OCI-M1 (cell line): ENCODE data around the gene NXPH1.
A peak's percentile ranks its signal among the peaks of the same experiment; 100 is the strongest.

Experiments used
- DNase-seq: peaks from one replicate; lab custom pipeline; 2025; lab: John Stamatoyannopoulos, UW

NXPH1 gene

DNA sequence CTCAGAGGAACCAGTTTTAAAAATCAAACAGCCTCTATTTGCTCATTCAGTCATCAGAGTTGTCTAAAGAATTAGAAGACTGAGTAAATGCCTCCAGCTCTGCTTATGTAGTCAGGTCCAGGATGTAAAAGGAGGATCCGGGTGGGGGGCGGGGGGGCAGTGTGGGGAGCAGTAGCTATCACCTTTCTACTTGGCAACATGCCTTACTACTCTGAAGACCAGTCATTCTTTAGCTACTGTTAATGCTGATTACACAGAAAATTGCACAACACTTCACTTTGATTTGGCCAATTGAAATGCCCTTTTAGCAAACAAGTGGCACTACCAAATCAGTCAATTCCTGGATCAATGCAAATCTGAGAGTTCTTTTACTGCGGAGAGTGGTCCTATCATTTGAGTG, 164.2 kb downstream of the NXPH1 start:
- DNase-seq, result no peak

DNA sequence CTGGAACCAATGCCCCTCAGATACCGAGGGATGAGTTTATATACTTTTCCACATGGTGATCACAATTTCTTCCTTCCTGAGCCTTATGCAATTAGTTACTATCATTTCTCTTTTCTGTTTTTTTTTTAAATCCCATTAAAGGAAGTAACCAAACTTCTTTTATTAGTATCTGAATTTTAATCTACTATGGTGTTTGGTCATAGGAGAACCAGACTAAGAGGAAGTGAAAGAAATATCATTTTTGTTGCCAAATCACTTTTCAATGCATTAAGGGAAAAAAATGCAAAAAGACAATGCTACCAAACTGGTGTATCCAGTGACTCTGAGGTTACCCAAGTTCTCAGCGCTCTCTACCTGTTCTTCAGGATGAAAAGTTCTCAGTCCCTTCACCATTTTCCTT, 167.7 kb downstream of the NXPH1 start:
- no peak for DNase-seq

DNA sequence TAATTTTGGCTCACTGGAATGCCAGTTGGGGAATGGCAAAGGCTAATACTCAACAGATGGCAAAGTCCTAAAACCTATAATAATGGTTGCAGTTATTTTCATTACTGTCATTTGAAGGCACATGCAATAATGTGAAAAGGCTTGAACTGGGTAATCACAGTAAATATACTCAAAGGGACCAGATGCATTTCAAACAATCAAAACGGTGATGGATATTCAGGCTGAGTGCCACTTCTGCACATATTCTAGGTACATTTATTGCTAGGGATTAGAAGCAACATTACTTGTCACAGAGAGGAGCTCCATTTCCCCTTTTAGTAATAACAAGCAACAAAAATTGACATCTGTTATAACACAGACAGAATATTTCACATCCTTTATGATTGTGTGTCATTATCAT, 171.8 kb downstream of the NXPH1 start:
- DNase-seq, result no peak

DNA sequence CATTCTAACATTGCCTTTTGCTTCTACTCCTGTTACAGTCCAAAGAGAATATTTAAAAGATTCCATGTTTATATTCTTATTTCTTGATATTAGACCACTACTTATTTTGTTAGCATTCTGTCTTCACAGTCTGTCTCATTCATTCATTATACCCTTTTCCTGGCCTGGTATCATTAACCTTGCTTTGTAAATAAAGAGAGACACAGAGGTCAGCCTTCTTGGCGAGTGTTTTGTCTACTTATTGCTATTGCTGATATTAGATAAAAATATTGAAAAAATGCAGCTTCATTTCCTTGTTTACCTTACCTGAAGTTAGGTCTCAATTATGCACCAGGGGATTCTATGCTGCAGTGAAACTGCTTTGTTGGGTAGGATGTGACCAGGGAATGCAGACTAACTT, 179.2 kb downstream of the NXPH1 start:
- no peak for DNase-seq

DNA sequence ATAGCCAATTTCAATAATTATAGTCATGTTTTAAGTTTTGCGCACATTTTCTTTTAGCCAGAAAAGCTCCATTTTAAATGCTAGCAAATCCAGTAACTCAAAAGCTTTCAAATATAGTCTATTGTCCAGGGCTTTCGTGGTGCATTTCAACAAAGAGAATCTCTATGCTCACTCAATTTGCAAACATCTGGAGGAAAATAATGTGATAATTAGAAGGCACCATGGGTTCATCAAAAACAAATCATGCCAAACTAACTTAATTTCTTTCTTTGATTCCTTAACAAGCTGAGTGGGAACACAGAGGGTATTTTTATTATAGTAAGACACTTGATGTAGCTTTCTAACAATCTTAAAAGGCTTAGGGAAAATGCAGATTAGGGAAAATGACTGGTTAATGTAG, 179.8 kb downstream of the NXPH1 start:
- DNase-seq, result no peak

DNA sequence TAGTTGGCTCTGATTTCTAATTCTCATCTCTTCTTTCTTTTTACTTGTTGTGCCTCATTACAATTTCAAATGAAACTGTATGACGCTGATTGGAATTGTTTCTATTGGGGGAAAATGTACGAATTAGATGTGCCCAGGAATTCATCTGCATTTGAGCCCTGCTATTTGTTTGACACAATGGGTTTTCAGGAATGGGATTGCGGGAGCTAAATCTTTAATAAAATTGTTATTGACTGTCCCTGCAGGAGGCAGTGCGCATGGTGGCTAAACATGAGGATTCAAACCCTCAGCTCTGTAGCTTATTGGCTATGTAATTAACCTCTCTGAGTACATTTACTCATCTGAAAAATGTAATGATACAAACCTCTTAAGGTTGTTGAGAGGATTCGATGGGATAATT, 181.6 kb downstream of the NXPH1 start:
- no peak for DNase-seq

DNA sequence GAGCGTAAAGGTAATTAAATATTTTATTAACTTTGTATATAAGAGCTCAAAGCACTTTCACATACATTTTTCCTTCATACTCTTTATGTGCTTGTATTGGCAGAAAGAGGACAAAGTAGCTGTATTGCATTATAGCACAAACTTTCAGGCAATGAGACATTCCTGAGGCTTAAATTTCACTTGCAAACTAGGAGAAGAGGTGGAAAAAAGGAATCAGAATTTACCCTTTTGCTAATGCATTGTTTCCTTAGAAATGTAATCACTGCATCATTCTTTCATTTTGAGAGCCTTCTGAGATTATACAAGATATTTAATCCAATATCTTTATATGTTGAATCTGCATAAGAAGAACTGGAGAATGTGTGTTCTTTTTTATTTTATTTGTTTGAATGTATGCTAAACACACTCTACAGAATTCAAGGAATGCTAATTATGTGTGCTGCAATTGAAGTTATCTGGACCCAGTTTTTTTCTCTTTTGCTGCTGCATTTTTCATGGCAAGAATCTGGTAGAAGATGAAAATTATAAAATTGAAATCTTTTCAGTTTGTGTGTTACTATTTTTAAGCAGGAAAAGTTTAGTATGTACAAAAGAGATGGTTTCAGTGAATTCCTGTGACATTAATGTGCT, 185.1 kb downstream of the NXPH1 start:
- no peak for DNase-seq

DNA sequence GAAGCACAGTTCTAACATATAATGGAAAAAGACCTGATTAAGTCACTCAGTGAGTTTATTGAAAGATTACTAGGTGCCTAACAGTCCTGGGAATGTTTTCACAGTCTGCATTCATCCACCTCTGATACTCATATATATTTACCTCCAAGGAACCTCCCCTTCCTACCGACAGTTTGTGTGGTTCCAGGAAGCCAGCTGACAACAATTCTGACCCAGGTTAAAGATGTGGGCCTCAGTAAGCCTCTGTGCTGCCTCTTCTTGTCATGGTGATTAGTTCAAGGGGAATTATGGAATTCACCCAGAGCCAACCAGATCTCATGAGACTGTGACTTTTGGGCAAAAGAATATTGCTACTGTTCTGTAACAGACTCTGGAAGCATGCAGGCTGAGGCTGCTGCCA, 186.8 kb downstream of the NXPH1 start:
- DNase-seq, result no peak

DNA sequence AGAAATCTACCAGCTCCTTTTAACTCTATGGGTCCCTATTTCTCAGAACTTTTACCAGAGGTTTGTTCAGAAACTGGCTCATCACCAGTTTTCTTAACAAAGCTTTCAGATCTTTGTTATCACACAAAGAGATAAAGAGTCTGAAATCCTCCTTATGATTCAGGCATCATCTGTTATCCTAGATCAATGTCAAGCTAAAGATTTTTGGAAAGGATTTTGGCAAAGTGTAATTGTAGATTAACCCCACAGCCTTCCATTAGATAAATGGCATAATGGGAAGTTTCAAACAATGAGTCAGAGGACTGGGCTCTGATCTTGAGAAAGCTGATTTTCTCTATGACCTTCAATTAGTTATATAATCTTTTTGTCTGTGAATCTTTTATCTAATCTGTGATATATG, 192.2 kb downstream of the NXPH1 start:
- DNase-seq, result no peak

DNA sequence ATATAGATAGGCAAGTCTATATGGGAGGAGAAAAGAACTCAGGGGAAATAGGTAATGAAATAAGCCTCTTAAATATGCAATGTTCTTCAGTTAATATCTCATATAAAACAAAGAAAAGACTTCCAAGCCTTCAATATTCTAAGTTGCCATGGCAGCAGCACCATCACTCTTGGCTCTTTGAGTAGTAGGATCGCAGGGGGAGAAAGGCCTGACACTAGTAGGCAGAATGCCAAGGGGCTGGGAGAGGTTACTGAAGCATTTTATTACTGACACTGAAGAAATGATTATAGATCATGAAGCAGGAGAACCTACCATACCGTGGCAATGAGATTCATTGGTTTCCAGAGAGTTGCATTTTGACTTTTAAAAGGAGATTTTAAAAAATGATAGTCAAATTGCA, 193.9 kb downstream of the NXPH1 start:
- no peak for DNase-seq

DNA sequence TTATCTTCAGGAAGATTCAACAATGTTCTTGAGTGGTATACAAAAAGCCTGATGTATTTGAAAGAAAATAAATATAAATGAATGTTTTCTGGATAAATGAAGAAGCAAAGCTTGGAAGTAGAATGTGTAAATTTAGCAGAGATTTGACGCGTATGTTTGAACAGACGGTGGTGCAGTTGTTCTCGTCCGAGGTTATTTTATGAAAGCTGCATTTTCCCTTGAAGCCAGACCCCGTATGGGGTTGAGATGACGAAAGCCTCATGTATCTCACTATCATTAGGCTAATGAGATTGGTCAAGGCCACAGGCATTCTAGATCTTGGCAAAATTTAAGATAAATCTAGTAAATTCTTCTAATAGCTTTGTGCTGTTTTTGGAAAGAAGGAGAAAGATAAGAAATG, 195.2 kb downstream of the NXPH1 start:
- DNase-seq, result no peak

DNA sequence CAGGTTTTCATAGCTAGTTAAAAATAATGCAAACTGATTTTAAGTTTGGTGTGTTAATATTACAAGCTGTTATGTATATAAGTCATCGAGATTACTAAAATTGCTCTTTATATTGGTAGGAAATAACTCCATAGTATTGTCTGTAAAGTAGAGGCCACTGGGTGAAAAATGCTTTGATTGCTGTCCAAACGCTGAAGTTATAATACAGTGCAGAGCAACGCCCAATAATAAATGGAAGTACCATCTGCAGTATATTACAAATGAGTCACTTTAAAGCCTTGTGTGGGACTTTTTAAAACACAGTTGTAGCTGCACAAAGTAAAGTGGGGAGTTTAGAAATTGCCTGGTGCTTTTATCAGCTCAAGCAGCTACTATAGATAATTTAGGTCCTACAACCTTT, 196.1 kb downstream of the NXPH1 start:
- DNase-seq, result peak; percentile 3

DNA sequence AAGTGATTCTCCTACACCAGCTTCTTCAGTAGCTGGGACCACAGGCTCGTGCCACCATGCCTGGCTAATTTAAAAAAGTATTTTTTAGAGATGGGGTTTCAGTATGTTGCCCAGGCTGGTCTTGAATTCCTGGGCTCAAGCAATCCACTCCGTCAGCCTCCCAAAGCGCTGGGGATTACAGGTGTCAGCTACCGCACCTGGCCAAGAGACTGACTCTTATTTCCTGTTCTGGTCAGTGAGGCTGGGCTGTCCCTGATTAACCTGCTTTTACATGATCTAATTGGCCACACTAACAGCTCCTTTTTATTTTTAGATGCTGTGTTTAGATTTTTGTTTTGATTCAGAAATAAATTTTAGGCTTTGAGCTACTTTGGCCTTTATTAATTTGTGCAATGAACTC, 203.9 kb downstream of the NXPH1 start:
- no peak for DNase-seq

DNA sequence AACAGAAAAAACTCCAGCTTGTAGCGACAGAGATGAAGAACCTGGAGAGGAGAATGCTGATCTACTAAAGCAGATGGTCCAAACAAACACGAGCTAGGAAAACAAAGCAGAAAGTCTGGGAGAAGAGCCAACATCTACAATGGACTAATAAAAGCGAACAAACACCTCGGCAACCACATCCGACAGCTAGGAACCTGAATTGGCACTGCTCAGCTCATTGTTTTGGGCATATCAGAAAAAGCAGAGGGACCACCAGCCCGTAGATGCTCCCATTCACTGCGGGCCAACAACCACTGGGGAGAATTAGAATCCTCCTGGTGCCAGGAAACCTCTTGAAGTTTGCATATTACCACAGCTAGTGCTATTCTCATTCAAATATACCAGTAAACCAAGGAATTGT, 204.7 kb downstream of the NXPH1 start:
- no peak for DNase-seq

DNA sequence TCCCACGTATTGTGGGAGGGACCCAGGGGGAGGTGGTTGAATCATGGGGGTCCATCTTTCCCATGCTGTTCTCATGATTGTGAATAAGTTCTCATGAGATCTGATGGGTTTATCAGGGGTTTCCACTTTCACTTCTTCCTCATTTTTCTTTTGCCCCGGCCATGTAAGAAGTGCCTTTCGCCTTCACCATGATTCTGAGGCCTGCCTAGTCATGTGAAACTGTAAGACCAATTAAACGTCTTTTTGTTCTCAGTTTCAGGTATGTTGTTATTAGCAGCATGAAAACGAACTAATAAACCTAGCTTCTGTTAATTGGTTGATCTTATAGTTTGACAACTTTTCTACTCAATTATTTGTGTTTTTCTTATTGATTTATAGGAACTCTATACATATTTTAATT, 206.3 kb downstream of the NXPH1 start:
- peak; percentile 15 for DNase-seq

DNA sequence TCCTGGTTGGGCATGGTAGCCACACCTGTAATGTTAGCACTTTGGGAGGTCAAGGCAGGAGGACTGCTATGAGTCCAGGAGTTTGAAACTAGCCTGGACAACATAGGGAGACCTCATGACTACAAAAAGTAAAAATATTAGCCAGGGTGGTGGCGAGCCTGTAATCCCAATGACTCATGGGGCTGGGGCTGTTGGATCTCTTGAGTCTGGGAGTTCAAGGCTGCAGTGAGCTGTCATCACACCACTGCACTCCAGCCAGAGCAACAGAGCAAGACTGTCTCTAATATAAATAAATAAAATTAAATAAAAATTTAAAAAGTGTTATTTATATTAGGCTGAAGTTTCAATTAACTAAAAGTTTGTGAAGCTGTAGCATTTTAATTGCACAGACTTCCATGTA, 207.3 kb downstream of the NXPH1 start:
- no peak for DNase-seq

DNA sequence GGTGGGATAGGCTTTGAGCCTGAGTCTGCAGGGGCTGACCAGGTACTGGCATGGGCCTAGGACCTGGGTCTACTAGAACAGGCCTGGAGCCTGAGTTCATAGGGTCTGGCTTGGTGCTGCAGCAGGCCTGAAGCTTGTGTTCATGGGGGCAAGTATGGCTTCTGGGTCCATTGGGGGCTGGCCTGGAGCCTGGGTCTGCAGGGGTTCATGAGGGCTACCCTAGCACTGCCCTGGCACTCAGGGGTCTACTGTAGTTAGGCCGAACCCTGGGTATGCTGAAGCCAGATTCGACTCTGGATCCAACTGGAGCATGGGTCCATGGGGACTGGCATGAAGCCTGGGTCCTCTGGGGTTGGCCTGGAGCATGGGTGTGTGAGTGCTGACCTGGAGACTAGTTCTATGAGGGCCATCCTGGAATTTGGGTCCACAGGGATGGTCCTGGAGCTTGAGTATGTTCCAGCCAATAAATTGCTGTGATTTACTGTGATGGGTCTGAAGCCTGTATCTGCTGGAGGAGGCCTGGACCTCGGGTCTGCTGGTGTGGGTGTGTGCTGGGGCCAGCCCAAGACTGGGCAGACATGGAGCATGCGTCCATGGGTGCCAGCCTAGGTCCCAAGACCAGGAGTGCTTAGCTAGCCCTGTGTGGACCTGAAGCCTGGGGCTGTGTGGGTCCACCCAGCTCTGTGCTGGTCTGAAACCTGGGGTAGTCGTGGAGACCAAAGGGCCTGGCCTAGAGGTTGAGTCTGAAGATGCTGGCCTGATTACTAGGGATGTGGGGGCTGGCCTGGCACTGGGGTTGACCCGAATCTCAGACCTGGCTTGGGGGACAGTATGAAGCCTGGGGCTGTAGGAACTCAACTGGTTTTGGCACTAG, 235.5 kb downstream of the NXPH1 start:
- DNase-seq, result no peak

DNA sequence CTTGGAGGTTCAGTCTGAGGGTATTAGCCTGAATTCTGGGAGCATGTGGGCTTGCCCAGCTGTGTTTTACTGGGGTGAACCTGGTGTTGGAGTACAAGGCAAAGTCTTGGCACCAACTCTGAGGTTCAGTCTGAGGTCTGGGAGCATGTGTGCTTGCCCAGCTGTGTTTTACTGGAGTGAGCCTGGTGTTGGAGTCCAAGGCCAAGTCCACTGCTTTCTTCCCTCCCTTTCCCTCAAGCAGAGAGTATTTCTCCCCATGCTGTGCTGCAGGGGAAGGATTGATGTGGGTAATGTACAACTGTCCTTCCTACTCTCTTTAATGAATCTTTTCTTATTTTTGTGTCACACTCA, 236.1 kb downstream of the NXPH1 start:
- no peak for DNase-seq

DNA sequence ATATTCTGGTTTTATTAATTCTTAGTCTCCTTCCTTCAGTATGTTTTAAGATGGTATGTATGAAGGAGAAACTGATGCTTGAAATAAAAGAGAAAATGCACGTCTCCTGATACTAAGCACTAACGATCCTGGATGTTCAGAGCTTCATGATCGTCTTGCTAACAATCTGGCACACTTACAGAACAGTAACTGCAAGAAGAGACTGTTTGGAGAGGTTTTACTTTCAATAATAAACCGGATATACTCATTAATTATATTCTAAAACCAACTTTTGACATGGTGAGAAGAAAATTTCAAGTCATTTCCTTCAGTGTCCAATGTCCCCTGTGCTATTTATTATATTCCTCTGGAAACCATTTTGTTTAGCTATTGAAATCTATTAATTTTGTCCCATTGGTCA, 251.0 kb downstream of the NXPH1 start:
- DNase-seq, result no peak

DNA sequence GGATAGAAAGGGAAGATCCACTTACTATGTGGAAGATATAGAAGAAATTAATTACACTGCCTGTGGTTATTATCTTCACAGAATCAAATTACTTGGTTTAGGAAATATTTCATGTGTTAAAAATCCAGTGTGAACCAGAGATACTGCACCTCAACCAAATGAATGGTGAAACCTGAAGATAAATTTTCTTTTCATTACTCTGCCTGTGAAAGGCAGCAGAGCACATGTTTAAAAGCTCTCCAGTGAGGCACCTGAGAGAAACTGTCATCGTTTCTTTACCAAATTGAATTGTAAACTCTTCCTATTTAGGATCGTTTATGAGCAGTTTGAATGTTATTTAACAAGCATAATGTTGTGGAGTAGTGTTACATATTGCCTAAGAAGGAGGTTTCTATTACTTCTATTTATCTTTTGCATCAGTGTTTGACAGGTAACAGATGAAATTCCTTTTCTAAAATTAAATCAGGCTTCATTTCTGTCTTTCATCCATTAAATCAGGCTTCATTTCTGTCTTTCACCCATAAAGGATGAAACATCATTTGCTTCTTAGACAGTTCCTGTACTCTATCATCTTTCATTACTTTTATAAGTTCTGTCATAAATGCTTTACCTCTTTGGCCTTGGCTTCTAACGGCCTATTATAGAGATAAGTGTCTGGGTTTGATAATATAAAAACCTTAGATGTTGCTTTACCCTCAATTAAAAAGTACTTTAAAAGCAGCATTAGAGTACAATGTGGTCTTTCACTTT, 266.6 kb downstream of the NXPH1 start:
- no peak for DNase-seq

DNA sequence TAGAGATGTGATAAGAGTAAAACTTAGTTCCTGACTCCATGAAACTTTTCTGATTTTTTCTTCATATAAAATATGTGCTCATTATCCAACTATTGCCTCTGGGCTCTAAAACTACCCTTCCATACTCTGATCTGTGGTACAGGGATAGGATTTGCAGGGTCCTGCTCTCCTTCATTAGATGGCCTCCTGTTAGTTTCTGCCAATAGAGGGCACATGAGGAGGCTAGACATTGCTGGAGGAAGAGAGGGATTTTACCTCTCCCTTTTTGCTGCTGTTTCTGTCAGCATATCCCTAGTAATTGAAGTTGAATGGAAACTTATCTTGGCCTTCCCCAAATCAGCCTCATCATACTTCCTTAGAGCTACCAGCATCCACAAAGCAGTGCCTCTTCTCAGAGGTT, 269.4 kb downstream of the NXPH1 start:
- no peak for DNase-seq

DNA sequence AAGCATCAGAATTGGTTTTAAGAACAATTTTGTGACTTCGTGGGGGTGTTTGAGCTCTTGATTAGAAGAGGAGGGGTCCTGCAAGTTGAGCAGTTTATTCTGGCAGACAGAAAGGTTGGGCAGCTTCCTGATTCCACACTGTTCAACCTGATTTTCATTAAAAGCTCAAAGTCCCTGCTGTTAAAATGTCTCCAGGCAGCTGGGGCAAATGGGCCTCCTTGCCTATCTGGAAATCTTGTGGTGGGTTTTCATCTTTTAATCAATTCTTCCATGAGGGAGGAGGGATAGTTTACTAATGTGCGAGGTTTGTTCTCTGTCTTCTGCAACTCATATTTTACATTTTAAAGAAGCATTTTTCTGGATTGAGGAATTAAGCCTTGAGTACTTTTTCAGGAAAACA, 276.7 kb downstream of the NXPH1 start:
- DNase-seq, result no peak

DNA sequence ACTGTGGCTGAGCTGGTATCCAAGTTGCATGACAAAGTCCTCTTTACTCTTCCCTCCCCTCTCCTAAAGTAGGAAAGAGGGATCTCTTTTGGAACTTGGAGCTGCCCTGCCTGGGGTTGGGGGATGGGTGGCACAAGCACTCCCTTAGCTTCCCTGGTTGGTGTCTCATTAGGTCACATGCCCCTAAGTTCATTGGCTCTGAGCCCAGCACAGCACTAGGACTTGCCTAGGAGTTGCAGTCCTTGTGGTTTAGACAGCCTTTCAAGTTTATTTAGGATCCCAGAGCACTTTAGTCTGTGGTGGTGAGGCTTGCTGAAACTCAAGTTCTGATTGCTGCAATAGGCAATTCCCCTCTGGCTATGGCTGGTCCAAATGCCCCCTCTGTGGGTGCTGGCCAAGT, 281.4 kb downstream of the NXPH1 start:
- DNase-seq, result peak; percentile 7
